Pancreas (tissue), 10 donors: ENCODE results near the gene PCED1B. TPM values are rescaled to one million over a fixed set of nuclear protein-coding genes. Genes with fewer than 3 reads are reported as not detected.

ENCODE experiments used
- ATAC-seq, 4 donors: fragments of 200-7000 bp; cut with Tn5 transposase; one replicate each; pipeline versions ENCODE4 v1.8.0 to v1.9.1; 2020; ENCODE audit warnings: mild to moderate bottlenecking in 4 of 4, moderate library complexity in 4 of 4
- DNase-seq, 6 donors: peaks; one replicate each; pipeline ENCODE4 v3.0.0-alpha.2; 2020
- FAIRE-seq: peaks from 2 replicates; lab custom pipeline; 2012; peaks lifted over from hg19 to GRCh38; lab: Jason Lieb, UNC
- H3K27ac ChIP-seq, 4 donors: fragments of 200-600 bp; sonication (generic); 1 replicate in 3 of 4; 2 replicates in 1 of 4; pipeline versions ENCODE4 v1.5.0 to v1.8.0; 2020
- H3K27me3 ChIP-seq, 4 donors: fragments of 200-600 bp; one replicate each; pipeline ENCODE4 v1.8.0; 2021
- H3K36me3 ChIP-seq, 3 donors: fragments of 200-600 bp; sonication (generic) in 1 of 3; one replicate each; pipeline versions ENCODE4 v1.5.0 to v1.8.0; 2020 to 2021
- H3K4me1 ChIP-seq, 3 donors: fragments of 200-600 bp; one replicate each; pipeline ENCODE4 v1.8.0; 2021
- H3K4me3 ChIP-seq, 4 donors: fragments of 200-600 bp; sonication (generic) in 2 of 4; one replicate each; pipeline versions ENCODE4 v1.5.0 to v1.8.0; 2020 to 2021
- H3K9me3 ChIP-seq, 4 donors: fragments of 200-600 bp; one replicate each; pipeline ENCODE4 v1.8.0; 2021
- CTCF ChIP-seq, 4 donors: fragments of 200-600 bp; sonication (generic) in 3 of 4; IDR thresholded peaks; one replicate each; pipeline versions ENCODE4 v1.5.0 to v1.8.0; 2021; ENCODE audit warnings: antibody characterized with exemption in 4 of 4
- WGBS, 2 donors: extraction: QIAGEN DNeasy Blood & Tissue Kit; methylation state at CpG; one replicate each; pipeline ENCODE4 v1.1.7; 2013; 5-methylcytosine and 5-hydroxymethylcytosine counted together
- intact Hi-C, 3 donors: fragments of 100-400 bp; cut with DNase I; formaldehyde crosslinking; loops; one replicate each; pipeline versions ENCODE4 v1.11.1 to v1.14.2; 2022
- polyA plus RNA-seq, 2 donors: library from polyadenylated mRNA; stranded (reverse); fragments of 200-250 nt; gene quantifications; one replicate each; pipeline ENCODE4 v1.2.3, GENCODE V29; 2013
- total RNA-seq, 6 donors: library from RNA; stranded (reverse); fragmentation: NEBNext Ultra II Directional in 4 of 6; extraction: Animal tissue kit (Norgen Biotek cat#: 25700) in 4 of 6; gene quantifications; one replicate each; pipeline versions ENCODE4 v1.2.1 to v1.2.4, GENCODE V29; 2021 to 2023
- donor health status: healthy with polysubstance abuse.
- donor health status: DM: no; HTN: no; CAD: no; lungs with moderate emphysema.
- donor health status: DM: no; HTN: no; CAD: no.
- donor health status: control.
- donor health status: control.
- donor health status: Bipolar disorder and iron deficiency.
- donor health status: DM: yes; HTN: yes; CAD: no.
- donor health status: DM: no; HTN: no; CAD: no.
- donor health status: DM: no; HTN: no; CAD: no.
- donor health status: DM: yes; HTN: yes; CAD: no.

PCED1B gene
- total and polyA plus RNA-seq, 8 donors = 0.71 to 6.4 (median 1.7) TPM

- H3K4me1 ChIP-seq = peaks cover 0 to 14% (median 0%) of the 10 kb centered on the region in 3 donors
- no peak for TF ChIP-seq CTCF (IDR thresholded peaks at IDR 0.05)
- ATAC-seq = no peak
- no peaks in the 10 kb centered on the region for H3K27me3 ChIP-seq
- no peak overlapping the region for H3K27ac ChIP-seq
- no peak for DNase-seq
- FAIRE-seq = no peak
- intact Hi-C loops = loop anchor here in 1 of 3 donors (10.0 kb wide), 1 partner anchor 229 kb away; no protein-coding TSS in a partner anchor
- H3K36me3 ChIP-seq = no peaks in the 10 kb centered on the region
- WGBS, 2 donors = 89% methylated on average over 7 of the region's 7 CpGs
- H3K4me3 ChIP-seq = no peak overlapping the region
- H3K9me3 ChIP-seq = no peaks in the 10 kb centered on the region
Observed at GRCh38 chr12:47075192-47076084, 4.0 kb upstream of the PCED1B start.

- Histone ChIP-seq H3K4me1 (peaks cover 0 to 14% (median 0%) of the 10 kb centered on the region in 3 donors), H3K4me3 (no peak overlapping the region)
Observed at GRCh38 chr12:47077206-47078085, 2.0 kb upstream of the PCED1B start.

GRCh38 chr12:47078086-47078395, 1.4 kb upstream of the PCED1B start:
- FAIRE-seq (no peak), DNase-seq (no peak), ATAC-seq (no peak)
- no peaks in the 10 kb centered on the region for H3K9me3 ChIP-seq
- no peak for TF ChIP-seq CTCF (IDR thresholded peaks at IDR 0.05)
- intact Hi-C loops = loop anchor here in 1 of 3 donors (10.0 kb wide), 1 partner anchor 227 kb away; no protein-coding TSS in a partner anchor
- no peak overlapping the region for H3K4me3 ChIP-seq
- no peaks in the 10 kb centered on the region for H3K36me3 ChIP-seq
- H3K27me3 ChIP-seq = no peaks in the 10 kb centered on the region
- WGBS, 2 donors = 92 to 93% methylated on average over 8 of the region's 8 CpGs
- no peak overlapping the region for H3K27ac ChIP-seq
- peaks cover 0 to 14% (median 0%) of the 10 kb centered on the region in 3 donors for H3K4me1 ChIP-seq

More at GRCh38 chr12:47077206-47078085, 2.0 kb upstream of the PCED1B start:
- 85 to 87% methylated on average over 17 of the region's 17 CpGs for WGBS, 2 donors
- ATAC-seq = no peak
- H3K27me3 ChIP-seq = no peaks in the 10 kb centered on the region
- H3K27ac ChIP-seq = no peak overlapping the region
- no peaks in the 10 kb centered on the region for H3K9me3 ChIP-seq
- no peak for DNase-seq
- H3K36me3 ChIP-seq = no peaks in the 10 kb centered on the region
- intact Hi-C loops = loop anchor here in 1 of 3 donors (10.0 kb wide), 1 partner anchor 227 kb away; no protein-coding TSS in a partner anchor
- FAIRE-seq = no peak
- TF ChIP-seq CTCF (IDR thresholded peaks at IDR 0.05) = no peak

- no peak for TF ChIP-seq CTCF (IDR thresholded peaks at IDR 0.05)
- H3K4me1 ChIP-seq = peaks cover 0 to 14% (median 0%) of the 10 kb centered on the region in 3 donors
- peak overlapping the region; percentile 55 to 77 (median 70) for H3K4me3 ChIP-seq
- WGBS, 2 donors = 1% methylated on average over 17 of the region's 17 CpGs
- FAIRE-seq (no peak), DNase-seq (peak; percentile 20 to 72 (median 50)), ATAC-seq (peak; percentile 54 to 76 (median 62))
- intact Hi-C loops = loop anchor here in 1 of 3 donors (10.0 kb wide), 1 partner anchor 226 kb away; no protein-coding TSS in a partner anchor
- H3K27me3 ChIP-seq = no peaks in the 10 kb centered on the region
- peak overlapping the region; percentile 24 to 88 (median 65) for H3K27ac ChIP-seq
- H3K36me3 ChIP-seq = no peaks in the 10 kb centered on the region
- no peaks in the 10 kb centered on the region for H3K9me3 ChIP-seq
Observed at GRCh38 chr12:47078733-47079467, 521 bp upstream of the PCED1B start.
